Prostate gland (tissue), 2 donors: ENCODE measurements around the gene KLHL5. TPM values are rescaled to one million over a fixed set of nuclear protein-coding genes. Genes with fewer than 3 reads are reported as not detected.

ENCODE experiments used
- DNase-seq: peaks from one replicate; pipeline ENCODE4 v3.0.0-alpha.2; 2019; ENCODE audit warnings: low spot score
- H3K27ac ChIP-seq, 2 donors: fragments of 200-600 bp; sonication (generic); 2 replicates each; pipeline ENCODE4 v1.5.1; 2017 to 2019
- H3K27me3 ChIP-seq: fragments of 200-600 bp; sonication (generic); replicated peaks from 2 replicates; pipeline ENCODE4 v1.5.1; 2019; ENCODE audit not compliant: insufficient read depth
- H3K36me3 ChIP-seq, 2 donors: fragments of 200-600 bp; sonication (generic); 1 replicate in 1 of 2; 2 replicates in 1 of 2; pipeline versions ENCODE4 v1.5.1 to v1.8.1; 2017 to 2019
- H3K4me1 ChIP-seq: fragments of 200-600 bp; sonication (generic); replicated peaks from 2 replicates; pipeline ENCODE4 v1.5.1; 2019
- H3K4me3 ChIP-seq, 2 donors: fragments of 200-600 bp; sonication (generic); 2 replicates each; pipeline ENCODE4 v1.5.1; 2017 to 2019
- H3K9me3 ChIP-seq: fragments of 200-600 bp; sonication (generic); 2 replicates; pipeline ENCODE4 v1.5.1; 2017
- CTCF ChIP-seq, 4 experiments: fragments of 200-600 bp in 2 of 4; fragments of 450-650 bp in 2 of 4; sonication (generic) in 2 of 4; IDR thresholded peaks; 1 replicate in 3 of 4; 2 replicates in 1 of 4; pipeline ENCODE4 v1.5.1; 2016 to 2019; ENCODE audit warnings: antibody characterized with exemption in 4 of 4, mild to moderate bottlenecking in 2 of 4, moderate library complexity in 2 of 4
- POLR2A ChIP-seq: fragments of 450-650 bp; IDR thresholded peaks from one replicate; pipeline ENCODE4 v1.6.1; 2016; ENCODE audit warnings: antibody characterized with exemption, mild to moderate bottlenecking
- POLR2AphosphoS5 ChIP-seq: sonication (generic); formaldehyde crosslinking; IDR thresholded peaks from one replicate; pipeline ENCODE4 v1.6.1; 2017; ENCODE audit warnings: antibody characterized with exemption
- WGBS: methylation state at CpG from one replicate; pipeline ENCODE4 v1.1.5; 2018; 5-methylcytosine and 5-hydroxymethylcytosine counted together
- intact Hi-C: fragments of 100-400 bp; cut with DNase I; formaldehyde crosslinking; loops from one replicate; pipeline ENCODE4 v1.14.2; 2022
- total RNA-seq, 2 donors: library from RNA; depleted of rRNA; stranded (reverse); fragments of >200 nt; gene quantifications; one replicate each; pipeline ENCODE4 v1.1.0, GENCODE V29; 2016

The KLHL5 gene
- total RNA-seq, 2 donors from 2014 or later, result 19.8 to 26.1 TPM

GRCh38 chr4:39118034-39118658 is 56.1 kb downstream of the KLHL5 start:
- intact Hi-C loops, result no loop called here
- no peak for DNase-seq
- no peaks in the 10 kb centered on the region for H3K36me3 ChIP-seq

GRCh38 chr4:39120418-39120817 is 58.4 kb downstream of the KLHL5 start:
- H3K4me1 ChIP-seq, result no peaks in the 10 kb centered on the region
- no peak overlapping the region for H3K27ac ChIP-seq
- no peaks in the 10 kb centered on the region for H3K36me3 ChIP-seq
- no peak for TF ChIP-seq CTCF (IDR thresholded peaks at IDR 0.05)
- no peak for TF ChIP-seq POLR2AphosphoS5
- 94% methylated on average over 1 of the region's 1 CpG for WGBS
- no peaks in the 10 kb centered on the region for H3K27me3 ChIP-seq
- intact Hi-C loops, result no loop called here
- H3K4me3 ChIP-seq, result no peak overlapping the region
- DNase-seq, result no peak
- no peaks in the 10 kb centered on the region for H3K9me3 ChIP-seq

More at GRCh38 chr4:39118034-39118658, 56.1 kb downstream of the KLHL5 start:
- Histone ChIP-seq H3K27ac (no peak overlapping the region), H3K4me3 (no peak overlapping the region), H3K9me3 (no peaks in the 10 kb centered on the region), H3K27me3 (no peaks in the 10 kb centered on the region), H3K4me1 (no peaks in the 10 kb centered on the region)
- WGBS, result 94% methylated on average over 6 of the region's 6 CpGs
- TF ChIP-seq POLR2A (no peak), POLR2AphosphoS5 (no peak), CTCF (IDR thresholded peaks at IDR 0.05) (no peak)

- H3K36me3 ChIP-seq, result no peaks in the 10 kb centered on the region
- TF ChIP-seq POLR2AphosphoS5 (no peak), POLR2A (no peak), CTCF (IDR thresholded peaks at IDR 0.05) (no peak)
- H3K27ac ChIP-seq, result no peak overlapping the region
- H3K4me1 ChIP-seq, result no peaks in the 10 kb centered on the region
- 95% methylated on average over 9 of the region's 9 CpGs for WGBS
- no peak for DNase-seq
- no peaks in the 10 kb centered on the region for H3K9me3 ChIP-seq
- H3K27me3 ChIP-seq, result no peaks in the 10 kb centered on the region
- H3K4me3 ChIP-seq, result no peak overlapping the region
- intact Hi-C loops, result no loop called here
These were observed 63.0 kb downstream of the KLHL5 start for GRCh38 chr4:39124885-39125599.

- Histone ChIP-seq H3K4me1 (no peaks in the 10 kb centered on the region), H3K9me3 (no peaks in the 10 kb centered on the region), H3K27me3 (no peaks in the 10 kb centered on the region), H3K27ac (no peak overlapping the region), H3K4me3 (no peak overlapping the region), H3K36me3 (no peaks in the 10 kb centered on the region)
- 94% methylated on average over 3 of the region's 3 CpGs for WGBS
- intact Hi-C loops, result no loop called here
- no peak for DNase-seq
- TF ChIP-seq POLR2A, result no peak
- TF ChIP-seq POLR2AphosphoS5, result no peak
- no peak for TF ChIP-seq CTCF (IDR thresholded peaks at IDR 0.05)
These were observed 63.6 kb downstream of the KLHL5 start for GRCh38 chr4:39125600-39125985.
